HepG2 (cell line): Measurements from ENCODE around the gene SH3GL1. TPM values are rescaled to one million over a fixed set of nuclear protein-coding genes. Genes with fewer than 3 reads are reported as not detected.

Source experiments
- ATM ChIP-seq: fragments of 450-650 bp; IDR thresholded peaks from 2 replicates; pipeline ENCODE4 v1.7.1; 2017; ENCODE audit warnings: mild to moderate bottlenecking, borderline replicate concordance
- GTF3A ChIP-seq: sonication (generic); formaldehyde crosslinking; conservative IDR thresholded peaks from 2 replicates; pipeline ENCODE4 v1.4.0; 2020; ENCODE audit warnings: mild to moderate bottlenecking, missing genetic modification reagents
- HDAC6 ChIP-seq: fragments of 200-600 bp; sonication (generic); IDR thresholded peaks from 2 replicates; pipeline ENCODE4 v1.7.0; 2017; ENCODE audit warnings: mild to moderate bottlenecking, antibody characterized with exemption, low read length, low read depth
- RNF2 ChIP-seq: fragments of 450-650 bp; conservative IDR thresholded peaks from 2 replicates; pipeline ENCODE4 v1.6.1; 2016; ENCODE audit warnings: low read depth
- SMAD3 ChIP-seq: sonication (generic); formaldehyde crosslinking; IDR thresholded peaks from 2 replicates; pipeline ENCODE4 v1.4.0; 2020; ENCODE audit warnings: missing genetic modification reagents
- ZBTB8A ChIP-seq: sonication (generic); formaldehyde crosslinking; IDR thresholded peaks from 2 replicates; pipeline ENCODE4 v1.4.0; 2020; ENCODE audit warnings: mild to moderate bottlenecking, low read depth, missing genetic modification reagents, borderline replicate concordance
- ZNF737 ChIP-seq: sonication (generic); formaldehyde crosslinking; IDR thresholded peaks from 2 replicates; pipeline ENCODE4 v1.5.0; 2020; ENCODE audit warnings: missing genetic modification reagents, mild to moderate bottlenecking, borderline replicate concordance
- ZNF761 ChIP-seq: sonication (generic); formaldehyde crosslinking; conservative IDR thresholded peaks from 2 replicates; pipeline ENCODE4 v1.4.0; 2020; ENCODE audit warnings: mild to moderate bottlenecking, missing genetic modification reagents
- polyA plus RNA-seq, 8 experiments: library from polyadenylated mRNA; depleted of rRNA in 3 of 8; stranded (reverse) in 7 of 8; unstranded in 1 of 8; fragments of >200 nt; fragmentation: Illumina TruSeq in 4 of 8; extraction: Trizol in 4 of 8; gene quantifications; 2 replicates each; pipeline versions ENCODE4 v1.2.1 to v1.2.3, GENCODE V29; 2011 to 2016; ENCODE audit warnings: low read depth in 4 of 8, missing spikeins in 1 of 8, mixed read lengths in 1 of 8; ENCODE audit not compliant: insufficient read depth in 1 of 8
- total RNA-seq, 5 experiments: library from RNA; depleted of rRNA; stranded (reverse); fragments of >200 nt; fragmentation: Illumina TruSeq; extraction: Trizol; gene quantifications; 2 replicates each; pipeline ENCODE4 v1.2.3, GENCODE V29; 2016; ENCODE audit warnings: low read depth in 1 of 5
- TF ChIP-seq, protein P1 (sequence below), 2 experiments: fragments of 450-650 bp in 1 of 2; sonication (generic) in 1 of 2; formaldehyde crosslinking in 1 of 2; IDR thresholded peaks; 2 replicates each; pipeline versions ENCODE4 v1.6.1 to v1.8.0; 2016 to 2022; ENCODE audit warnings: antibody characterized with exemption in 1 of 2, mild to moderate bottlenecking in 1 of 2, missing genetic modification reagents in 1 of 2
- TF ChIP-seq, protein P2 (sequence below): fragments of 450-650 bp; IDR thresholded peaks from 2 replicates; pipeline ENCODE4 v1.6.1; 2017
- TF ChIP-seq, protein P3 (sequence below): sonication (generic); formaldehyde crosslinking; IDR thresholded peaks from 2 replicates; pipeline ENCODE4 v1.8.1; 2023; ENCODE audit warnings: mild to moderate bottlenecking, moderate library complexity, missing genetic modification reagents
- TF ChIP-seq, protein P4 (sequence below): IDR thresholded peaks from 2 replicates; pipeline ENCODE4 v1.6.1; 2012; ENCODE audit warnings: low read depth, low read length, improper control_type of control experiment

SH3GL1 gene
- total and polyA plus RNA-seq, 2 of the 13 experiments (the other 11 are each of a cell fraction or from before 2014, with no cell fraction given): 33.0 to 45.1 TPM

DNA sequence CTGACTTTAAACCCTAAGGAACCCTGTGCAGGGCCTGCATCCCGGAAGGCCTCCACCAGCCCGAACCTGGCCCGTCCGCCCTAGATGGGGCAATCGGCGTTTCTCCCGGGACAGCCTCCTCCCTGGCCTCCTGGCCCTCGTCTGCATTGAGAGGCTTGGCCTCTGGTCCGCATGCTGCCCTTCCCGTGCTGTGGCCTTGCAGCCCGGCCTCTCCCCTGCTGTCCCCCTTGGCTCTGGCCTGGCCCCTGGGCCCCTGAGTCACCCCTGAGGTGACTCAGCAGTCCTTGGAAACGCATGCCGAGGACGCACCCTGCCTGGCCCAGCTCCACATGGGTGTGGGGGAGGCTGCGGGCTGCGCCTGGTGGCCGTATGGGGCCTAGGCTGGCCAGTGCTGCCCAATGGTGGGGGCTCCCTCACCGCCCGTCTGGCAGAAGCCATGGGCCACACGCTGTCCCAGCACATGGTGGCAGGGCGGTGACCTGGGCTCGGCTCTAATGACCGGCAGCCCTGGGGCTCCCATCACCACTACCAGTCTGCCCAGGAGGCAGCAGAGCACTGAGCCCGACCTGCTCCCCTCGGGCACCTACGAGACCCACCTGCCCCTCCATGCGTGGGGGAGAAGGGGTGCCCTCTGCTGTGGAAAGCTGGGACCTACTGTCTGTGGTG is 25.7 kb downstream of the SH3GL1 start (continued):
- TF ChIP-seq, protein P1, sequence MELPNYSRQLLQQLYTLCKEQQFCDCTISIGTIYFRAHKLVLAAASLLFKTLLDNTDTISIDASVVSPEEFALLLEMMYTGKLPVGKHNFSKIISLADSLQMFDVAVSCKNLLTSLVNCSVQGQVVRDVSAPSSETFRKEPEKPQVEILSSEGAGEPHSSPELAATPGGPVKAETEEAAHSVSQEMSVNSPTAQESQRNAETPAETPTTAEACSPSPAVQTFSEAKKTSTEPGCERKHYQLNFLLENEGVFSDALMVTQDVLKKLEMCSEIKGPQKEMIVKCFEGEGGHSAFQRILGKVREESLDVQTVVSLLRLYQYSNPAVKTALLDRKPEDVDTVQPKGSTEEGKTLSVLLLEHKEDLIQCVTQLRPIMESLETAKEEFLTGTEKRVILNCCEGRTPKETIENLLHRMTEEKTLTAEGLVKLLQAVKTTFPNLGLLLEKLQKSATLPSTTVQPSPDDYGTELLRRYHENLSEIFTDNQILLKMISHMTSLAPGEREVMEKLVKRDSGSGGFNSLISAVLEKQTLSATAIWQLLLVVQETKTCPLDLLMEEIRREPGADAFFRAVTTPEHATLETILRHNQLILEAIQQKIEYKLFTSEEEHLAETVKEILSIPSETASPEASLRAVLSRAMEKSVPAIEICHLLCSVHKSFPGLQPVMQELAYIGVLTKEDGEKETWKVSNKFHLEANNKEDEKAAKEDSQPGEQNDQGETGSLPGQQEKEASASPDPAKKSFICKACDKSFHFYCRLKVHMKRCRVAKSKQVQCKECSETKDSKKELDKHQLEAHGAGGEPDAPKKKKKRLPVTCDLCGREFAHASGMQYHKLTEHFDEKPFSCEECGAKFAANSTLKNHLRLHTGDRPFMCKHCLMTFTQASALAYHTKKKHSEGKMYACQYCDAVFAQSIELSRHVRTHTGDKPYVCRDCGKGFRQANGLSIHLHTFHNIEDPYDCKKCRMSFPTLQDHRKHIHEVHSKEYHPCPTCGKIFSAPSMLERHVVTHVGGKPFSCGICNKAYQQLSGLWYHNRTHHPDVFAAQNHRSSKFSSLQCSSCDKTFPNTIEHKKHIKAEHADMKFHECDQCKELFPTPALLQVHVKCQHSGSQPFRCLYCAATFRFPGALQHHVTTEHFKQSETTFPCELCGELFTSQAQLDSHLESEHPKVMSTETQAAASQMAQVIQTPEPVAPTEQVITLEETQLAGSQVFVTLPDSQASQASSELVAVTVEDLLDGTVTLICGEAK (IDR thresholded peaks at IDR 0.05): no peak
- TF ChIP-seq, protein P1 (CRISPR knock-in tag; IDR thresholded peaks at IDR 0.05): peak; percentile 84
- TF ChIP-seq, protein P2, sequence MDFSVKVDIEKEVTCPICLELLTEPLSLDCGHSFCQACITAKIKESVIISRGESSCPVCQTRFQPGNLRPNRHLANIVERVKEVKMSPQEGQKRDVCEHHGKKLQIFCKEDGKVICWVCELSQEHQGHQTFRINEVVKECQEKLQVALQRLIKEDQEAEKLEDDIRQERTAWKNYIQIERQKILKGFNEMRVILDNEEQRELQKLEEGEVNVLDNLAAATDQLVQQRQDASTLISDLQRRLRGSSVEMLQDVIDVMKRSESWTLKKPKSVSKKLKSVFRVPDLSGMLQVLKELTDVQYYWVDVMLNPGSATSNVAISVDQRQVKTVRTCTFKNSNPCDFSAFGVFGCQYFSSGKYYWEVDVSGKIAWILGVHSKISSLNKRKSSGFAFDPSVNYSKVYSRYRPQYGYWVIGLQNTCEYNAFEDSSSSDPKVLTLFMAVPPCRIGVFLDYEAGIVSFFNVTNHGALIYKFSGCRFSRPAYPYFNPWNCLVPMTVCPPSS: no peak
- TF ChIP-seq ZNF737 (CRISPR knock-in tag) (no peak), ZBTB8A (CRISPR knock-in tag) (no peak), SMAD3 (peak; percentile 19; the same call in 1 of the 2 replicates), ATM (no peak), ZNF761 (peak; percentile 91), HDAC6 (no peak), GTF3A (CRISPR knock-in tag) (0 out of 2 replicates have a peak, but pooled peaks have one; percentile 69), RNF2 (peak; percentile 95)
- TF ChIP-seq, protein P3, sequence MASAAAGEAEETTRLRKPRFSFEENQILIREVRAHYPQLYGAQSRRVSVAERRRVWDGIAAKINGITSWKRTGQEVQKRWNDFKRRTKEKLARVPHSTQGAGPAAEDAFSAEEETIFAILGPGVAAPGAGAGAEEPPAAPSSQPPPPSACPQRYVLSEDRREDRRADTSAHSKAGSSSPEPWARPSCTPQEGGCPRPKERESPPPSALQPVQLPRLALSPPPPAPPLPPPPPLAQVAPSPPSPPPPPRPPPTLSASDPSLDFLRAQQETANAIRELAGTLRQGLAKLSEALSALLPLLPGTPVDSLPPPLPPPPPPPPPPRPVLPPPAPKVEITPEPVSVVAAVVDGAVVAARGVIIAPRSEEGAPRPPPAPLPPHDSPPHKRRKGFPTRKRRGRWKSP (CRISPR knock-in tag): 0 out of 2 replicates have a peak, but pooled peaks have one; percentile 32
- TF ChIP-seq, protein P4, sequence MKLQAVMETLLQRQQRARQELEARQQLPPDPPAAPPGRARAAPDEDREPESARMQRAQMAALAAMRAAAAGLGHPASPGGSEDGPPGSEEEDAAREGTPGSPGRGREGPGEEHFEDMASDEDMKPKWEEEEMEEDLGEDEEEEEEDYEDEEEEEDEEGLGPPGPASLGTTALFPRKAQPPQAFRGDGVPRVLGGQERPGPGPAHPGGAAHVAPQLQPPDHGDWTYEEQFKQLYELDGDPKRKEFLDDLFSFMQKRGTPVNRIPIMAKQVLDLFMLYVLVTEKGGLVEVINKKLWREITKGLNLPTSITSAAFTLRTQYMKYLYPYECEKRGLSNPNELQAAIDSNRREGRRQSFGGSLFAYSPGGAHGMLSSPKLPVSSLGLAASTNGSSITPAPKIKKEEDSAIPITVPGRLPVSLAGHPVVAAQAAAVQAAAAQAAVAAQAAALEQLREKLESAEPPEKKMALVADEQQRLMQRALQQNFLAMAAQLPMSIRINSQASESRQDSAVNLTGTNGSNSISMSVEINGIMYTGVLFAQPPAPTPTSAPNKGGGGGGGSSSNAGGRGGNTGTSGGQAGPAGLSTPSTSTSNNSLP: no peak
